ENCODE results near the gene DNAH3.

DNAH3 gene

DNA sequence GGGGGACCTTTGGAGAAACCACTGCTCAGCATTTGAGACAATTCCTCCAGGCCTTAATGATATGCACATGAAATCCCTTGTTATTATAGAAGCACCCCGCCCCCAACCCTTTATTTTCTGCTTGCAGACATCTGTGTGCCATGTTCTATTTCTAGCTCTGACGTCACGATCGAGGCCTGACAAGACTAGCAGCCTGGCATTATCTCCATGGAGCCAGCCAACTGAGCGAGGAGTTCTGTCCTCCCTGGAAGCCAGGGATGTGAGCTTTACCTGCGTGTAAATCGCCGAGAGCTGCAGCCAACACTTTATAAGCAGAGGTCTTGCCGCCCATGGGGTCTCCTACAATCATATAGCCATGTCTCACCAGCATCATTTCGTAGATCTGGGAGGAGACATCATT, 116.9 kb downstream of the DNAH3 start:
- Histone ChIP-seq H3K4me1 (ENCODE audit: control insufficient read depth, insufficient read depth, low read length, poor library complexity, severe bottlenecking) (no peaks in the 10 kb centered on the region), H3K4me3 (ENCODE audit: insufficient read depth, low read depth, low read length, poor library complexity, severe bottlenecking) (no peak overlapping the region), H3K27ac (ENCODE audit: insufficient read depth, low read length, poor library complexity, severe bottlenecking) (no peak overlapping the region), H3K36me3 (ENCODE audit: control insufficient read depth, insufficient read depth, low read length) (no peaks in the 10 kb centered on the region), H3K9me3 (ENCODE audit: control insufficient read depth, low read length) (no peaks in the 10 kb centered on the region), H3K27me3 (replicated peaks; ENCODE audit: control insufficient read depth, insufficient read depth, low read length, poor library complexity, severe bottlenecking) (no peaks in the 10 kb centered on the region)
- no peak for DNase-seq

GRCh38 chr16:21033264-21033663, 117.4 kb downstream of the DNAH3 start:
- DNase-seq: no peak
- no peak overlapping the region for H3K4me3 ChIP-seq (ENCODE audit: insufficient read depth, low read depth, low read length, poor library complexity, severe bottlenecking)
- no peaks in the 10 kb centered on the region for H3K9me3 ChIP-seq (ENCODE audit: control insufficient read depth, low read length)
- H3K27ac ChIP-seq (ENCODE audit: insufficient read depth, low read length, poor library complexity, severe bottlenecking): no peak overlapping the region
- no peaks in the 10 kb centered on the region for H3K4me1 ChIP-seq (ENCODE audit: control insufficient read depth, insufficient read depth, low read length, poor library complexity, severe bottlenecking)
- no peaks in the 10 kb centered on the region for H3K36me3 ChIP-seq (ENCODE audit: control insufficient read depth, insufficient read depth, low read length)
- no peaks in the 10 kb centered on the region for H3K27me3 ChIP-seq (replicated peaks; ENCODE audit: control insufficient read depth, insufficient read depth, low read length, poor library complexity, severe bottlenecking)

GRCh38 chr16:21028728-21029127, 121.9 kb downstream of the DNAH3 start:
- DNase-seq: no peak
- Histone ChIP-seq H3K36me3 (ENCODE audit: control insufficient read depth, insufficient read depth, low read length) (no peaks in the 10 kb centered on the region), H3K27ac (ENCODE audit: insufficient read depth, low read length, poor library complexity, severe bottlenecking) (no peak overlapping the region), H3K4me3 (ENCODE audit: insufficient read depth, low read depth, low read length, poor library complexity, severe bottlenecking) (no peak overlapping the region), H3K4me1 (ENCODE audit: control insufficient read depth, insufficient read depth, low read length, poor library complexity, severe bottlenecking) (no peaks in the 10 kb centered on the region), H3K9me3 (ENCODE audit: control insufficient read depth, low read length) (no peaks in the 10 kb centered on the region), H3K27me3 (replicated peaks; ENCODE audit: control insufficient read depth, insufficient read depth, low read length, poor library complexity, severe bottlenecking) (no peaks in the 10 kb centered on the region)

GRCh38 chr16:21026846-21027245, 123.8 kb downstream of the DNAH3 start:
- DNase-seq: no peak
- Histone ChIP-seq H3K4me3 (ENCODE audit: insufficient read depth, low read depth, low read length, poor library complexity, severe bottlenecking) (no peak overlapping the region), H3K9me3 (ENCODE audit: control insufficient read depth, low read length) (no peaks in the 10 kb centered on the region), H3K36me3 (ENCODE audit: control insufficient read depth, insufficient read depth, low read length) (no peaks in the 10 kb centered on the region), H3K27me3 (replicated peaks; ENCODE audit: control insufficient read depth, insufficient read depth, low read length, poor library complexity, severe bottlenecking) (no peaks in the 10 kb centered on the region), H3K4me1 (ENCODE audit: control insufficient read depth, insufficient read depth, low read length, poor library complexity, severe bottlenecking) (no peaks in the 10 kb centered on the region), H3K27ac (ENCODE audit: insufficient read depth, low read length, poor library complexity, severe bottlenecking) (no peak overlapping the region)

DNA sequence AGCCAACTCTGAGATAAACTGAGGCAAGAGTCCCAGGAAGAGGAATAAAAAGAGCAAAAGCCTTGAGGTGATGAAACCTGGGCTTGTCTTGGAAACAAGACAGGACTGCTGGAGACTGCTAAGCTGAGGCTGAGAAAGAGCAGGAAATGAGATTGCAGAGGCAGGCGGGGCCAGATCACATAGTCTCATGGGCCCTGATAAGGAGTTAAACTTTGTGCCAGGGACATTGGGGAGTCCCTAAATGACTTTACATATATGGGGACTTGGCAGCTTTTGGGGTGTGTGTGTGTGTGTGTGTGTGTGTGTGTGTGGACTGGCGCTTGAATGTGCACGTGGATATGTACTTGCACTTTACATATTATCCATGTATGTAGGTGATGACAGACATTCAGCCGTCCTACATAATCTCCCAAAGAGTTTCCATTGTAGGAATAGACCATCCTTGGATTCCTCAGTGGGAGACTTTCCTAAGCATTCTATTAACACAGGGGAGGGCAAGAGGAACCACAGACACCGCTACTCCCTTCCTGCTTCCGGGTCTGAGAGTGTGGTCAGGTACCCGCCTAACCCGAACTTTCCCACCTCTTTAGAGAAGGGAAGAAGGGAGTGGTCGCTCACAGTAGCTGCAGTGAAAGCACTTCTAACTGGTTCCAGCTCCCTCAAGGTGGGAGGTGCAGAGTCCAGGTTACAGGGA, 127.0 kb downstream of the DNAH3 start:
- no peak overlapping the region for H3K27ac ChIP-seq (ENCODE audit: insufficient read depth, low read length, poor library complexity, severe bottlenecking)
- no peaks in the 10 kb centered on the region for H3K27me3 ChIP-seq (replicated peaks; ENCODE audit: control insufficient read depth, insufficient read depth, low read length, poor library complexity, severe bottlenecking)
- no peak overlapping the region for H3K4me3 ChIP-seq (ENCODE audit: insufficient read depth, low read depth, low read length, poor library complexity, severe bottlenecking)
- no peaks in the 10 kb centered on the region for H3K4me1 ChIP-seq (ENCODE audit: control insufficient read depth, insufficient read depth, low read length, poor library complexity, severe bottlenecking)
- DNase-seq: no peak
- H3K9me3 ChIP-seq (ENCODE audit: control insufficient read depth, low read length): no peaks in the 10 kb centered on the region
- H3K36me3 ChIP-seq (ENCODE audit: control insufficient read depth, insufficient read depth, low read length): no peaks in the 10 kb centered on the region

GRCh38 chr16:21021316-21021715, 129.3 kb downstream of the DNAH3 start:
- Histone ChIP-seq H3K27me3 (replicated peaks; ENCODE audit: control insufficient read depth, insufficient read depth, low read length, poor library complexity, severe bottlenecking) (no peaks in the 10 kb centered on the region), H3K9me3 (ENCODE audit: control insufficient read depth, low read length) (no peaks in the 10 kb centered on the region), H3K36me3 (ENCODE audit: control insufficient read depth, insufficient read depth, low read length) (no peaks in the 10 kb centered on the region), H3K4me1 (ENCODE audit: control insufficient read depth, insufficient read depth, low read length, poor library complexity, severe bottlenecking) (no peaks in the 10 kb centered on the region), H3K27ac (ENCODE audit: insufficient read depth, low read length, poor library complexity, severe bottlenecking) (no peak overlapping the region), H3K4me3 (ENCODE audit: insufficient read depth, low read depth, low read length, poor library complexity, severe bottlenecking) (no peak overlapping the region)
- DNase-seq: no peak

- DNase-seq: no peak
- no peak overlapping the region for H3K4me3 ChIP-seq (ENCODE audit: insufficient read depth, low read depth, low read length, poor library complexity, severe bottlenecking)
- no peak overlapping the region for H3K27ac ChIP-seq (ENCODE audit: insufficient read depth, low read length, poor library complexity, severe bottlenecking)
- H3K36me3 ChIP-seq (ENCODE audit: control insufficient read depth, insufficient read depth, low read length): no peaks in the 10 kb centered on the region
- no peaks in the 10 kb centered on the region for H3K4me1 ChIP-seq (ENCODE audit: control insufficient read depth, insufficient read depth, low read length, poor library complexity, severe bottlenecking)
- no peaks in the 10 kb centered on the region for H3K9me3 ChIP-seq (ENCODE audit: control insufficient read depth, low read length)
- no peaks in the 10 kb centered on the region for H3K27me3 ChIP-seq (replicated peaks; ENCODE audit: control insufficient read depth, insufficient read depth, low read length, poor library complexity, severe bottlenecking)
Measured at GRCh38 chr16:21009815-21010214, 140.8 kb downstream of the DNAH3 start.

GRCh38 chr16:21005008-21005407, 145.6 kb downstream of the DNAH3 start:
- H3K4me1 ChIP-seq (ENCODE audit: control insufficient read depth, insufficient read depth, low read length, poor library complexity, severe bottlenecking): no peaks in the 10 kb centered on the region
- no peak overlapping the region for H3K27ac ChIP-seq (ENCODE audit: insufficient read depth, low read length, poor library complexity, severe bottlenecking)
- H3K36me3 ChIP-seq (ENCODE audit: control insufficient read depth, insufficient read depth, low read length): no peaks in the 10 kb centered on the region
- no peaks in the 10 kb centered on the region for H3K27me3 ChIP-seq (replicated peaks; ENCODE audit: control insufficient read depth, insufficient read depth, low read length, poor library complexity, severe bottlenecking)
- H3K4me3 ChIP-seq (ENCODE audit: insufficient read depth, low read depth, low read length, poor library complexity, severe bottlenecking): no peak overlapping the region
- H3K9me3 ChIP-seq (ENCODE audit: control insufficient read depth, low read length): no peaks in the 10 kb centered on the region
- no peak for DNase-seq

- H3K36me3 ChIP-seq (ENCODE audit: control insufficient read depth, insufficient read depth, low read length): no peaks in the 10 kb centered on the region
- H3K9me3 ChIP-seq (ENCODE audit: control insufficient read depth, low read length): no peaks in the 10 kb centered on the region
- no peaks in the 10 kb centered on the region for H3K27me3 ChIP-seq (replicated peaks; ENCODE audit: control insufficient read depth, insufficient read depth, low read length, poor library complexity, severe bottlenecking)
- no peak for DNase-seq
- no peaks in the 10 kb centered on the region for H3K4me1 ChIP-seq (ENCODE audit: control insufficient read depth, insufficient read depth, low read length, poor library complexity, severe bottlenecking)
- H3K4me3 ChIP-seq (ENCODE audit: insufficient read depth, low read depth, low read length, poor library complexity, severe bottlenecking): no peak overlapping the region
- H3K27ac ChIP-seq (ENCODE audit: insufficient read depth, low read length, poor library complexity, severe bottlenecking): no peak overlapping the region
Measured at GRCh38 chr16:21001262-21001661, 149.4 kb downstream of the DNAH3 start.

- DNase-seq: no peak
- Histone ChIP-seq H3K4me3 (ENCODE audit: insufficient read depth, low read depth, low read length, poor library complexity, severe bottlenecking) (no peak overlapping the region), H3K9me3 (ENCODE audit: control insufficient read depth, low read length) (no peaks in the 10 kb centered on the region), H3K27me3 (replicated peaks; ENCODE audit: control insufficient read depth, insufficient read depth, low read length, poor library complexity, severe bottlenecking) (no peaks in the 10 kb centered on the region), H3K4me1 (ENCODE audit: control insufficient read depth, insufficient read depth, low read length, poor library complexity, severe bottlenecking) (no peaks in the 10 kb centered on the region), H3K27ac (ENCODE audit: insufficient read depth, low read length, poor library complexity, severe bottlenecking) (no peak overlapping the region), H3K36me3 (ENCODE audit: control insufficient read depth, insufficient read depth, low read length) (no peaks in the 10 kb centered on the region)
Measured at GRCh38 chr16:20997147-20997546, 153.5 kb downstream of the DNAH3 start.

Measured in effector memory CD4-positive, alpha-beta T cell (primary cell).